Right lobe of liver (tissue), 6 donors: ENCODE measurements around the gene ANKH. TPM values are rescaled to one million over a fixed set of nuclear protein-coding genes. Genes with fewer than 3 reads are reported as not detected.
A peak's percentile ranks its signal among the peaks of the same experiment; 100 is the strongest.

Experiments used
- ATAC-seq, 4 donors: fragments of 200-7000 bp; cut with Tn5 transposase; one replicate each; pipeline ENCODE4 v1.9.1; 2020; ENCODE audit warnings: mild to moderate bottlenecking in 4 of 4, moderate library complexity in 4 of 4
- DNase-seq, 3 donors: peaks; one replicate each; pipeline ENCODE4 v3.0.0-alpha.2; 2020
- H3K27ac ChIP-seq, 3 donors: fragments of 200-600 bp; one replicate each; pipeline ENCODE4 v1.8.0; 2022
- H3K27me3 ChIP-seq, 2 donors: fragments of 200-600 bp; one replicate each; pipeline ENCODE4 v1.8.0; 2022
- H3K36me3 ChIP-seq, 4 donors: fragments of 200-600 bp; sonication (generic) in 1 of 4; one replicate each; pipeline versions ENCODE4 v1.5.1 to v1.8.0; 2017 to 2022; ENCODE audit warnings: control low read depth in 1 of 4
- H3K4me1 ChIP-seq, 4 donors: fragments of 200-600 bp; sonication (generic) in 1 of 4; one replicate each; pipeline versions ENCODE4 v1.5.1 to v1.8.0; 2017 to 2022; ENCODE audit warnings: control low read depth in 1 of 4
- H3K4me3 ChIP-seq, 3 donors: fragments of 200-600 bp; one replicate each; pipeline ENCODE4 v1.8.0; 2022
- H3K9me3 ChIP-seq, 4 donors: fragments of 200-600 bp; sonication (generic) in 1 of 4; one replicate each; pipeline versions ENCODE4 v1.5.1 to v1.8.0; 2017 to 2022; ENCODE audit warnings: control low read depth in 1 of 4
- CTCF ChIP-seq, 4 donors: fragments of 200-600 bp in 3 of 4; fragments of 450-650 bp in 1 of 4; IDR thresholded peaks; one replicate each; pipeline versions ENCODE4 v1.5.1 to v1.8.0; 2016 to 2022; ENCODE audit warnings: antibody characterized with exemption in 4 of 4, mild to moderate bottlenecking in 2 of 4
- POLR2A ChIP-seq: fragments of 450-650 bp; IDR thresholded peaks from one replicate; pipeline ENCODE4 v1.6.1; 2017; ENCODE audit warnings: antibody characterized with exemption, mild to moderate bottlenecking
- WGBS: methylation state at CpG from one replicate; pipeline ENCODE4 v1.1.6; 2018; ENCODE audit warnings: low coverage, low lambda C conversion rate; ENCODE audit not compliant: insufficient coverage; ENCODE audit errors: missing lambda C conversion rate; 5-methylcytosine and 5-hydroxymethylcytosine counted together
- intact Hi-C, 2 donors: fragments of 100-400 bp; cut with DNase I; formaldehyde crosslinking; loops; one replicate each; pipeline versions ENCODE4 v1.11.2 to v1.14.1; 2022
- total RNA-seq, 6 experiments: library from RNA; depleted of rRNA in 2 of 6; stranded (reverse); fragments of >200 nt in 2 of 6; fragmentation: NEBNext Ultra II Directional in 3 of 6; extraction: Animal tissue kit (Norgen Biotek cat#: 25700) in 3 of 6; gene quantifications; one replicate each; pipeline versions ENCODE4 v1.1.0 to v1.2.4, GENCODE V29; 2016 to 2023
- donor health status: DM: no; HTN: yes; CAD: no.
- donor health status: DM: no; HTN: no; CAD: no.
- donor health status: DM: no; HTN: no; CAD: no.
- donor health status: DM: no; HTN: yes; CAD: no.
- donor health status: DM: no; HTN: yes; CAD: no.

Gene ANKH
- total RNA-seq, 6 experiments from 2014 or later: 38.5 to 121 (median 61.9) TPM

GRCh38 chr5:14870337-14871213 is 1.0 kb downstream of the ANKH start:
- peak overlapping the region; percentile 64 to 73 (median 69) for H3K4me3 ChIP-seq
- peak overlapping the region; percentile 56 to 91 (median 83) for H3K27ac ChIP-seq
- DNase-seq: peak; percentile 58 to 76 (median 67)
- intact Hi-C loops: loop anchor here in 1 of 2 donors (5.0 kb wide), 1 partner anchor 58 kb away; no protein-coding TSS in a partner anchor
- 3% methylated on average over 21 of the region's 21 CpGs for WGBS
- H3K36me3 ChIP-seq: no peaks in the 10 kb centered on the region
- no peak for TF ChIP-seq POLR2A
- peaks cover 0 to 21% (median 4%) of the 10 kb centered on the region in 4 donors for H3K4me1 ChIP-seq
- ATAC-seq: peak; percentile 6 to 41 (median 26)
- no peaks in the 10 kb centered on the region for H3K27me3 ChIP-seq
- H3K9me3 ChIP-seq: no peaks in the 10 kb centered on the region

- Histone ChIP-seq H3K4me1 (peaks cover 0 to 21% (median 4%) of the 10 kb centered on the region in 4 donors), H3K27me3 (no peaks in the 10 kb centered on the region), H3K4me3 (peak overlapping the region; percentile 64 to 73 (median 69)), H3K9me3 (no peaks in the 10 kb centered on the region), H3K36me3 (no peaks in the 10 kb centered on the region), H3K27ac (peak overlapping the region in 1 of 3 donors; percentile 56)
- 18% methylated on average over 9 of the region's 9 CpGs for WGBS
- TF ChIP-seq POLR2A: no peak
- no peak for TF ChIP-seq CTCF (IDR thresholded peaks at IDR 0.05)
- ATAC-seq (peak in 1 of 4 donors; percentile 5), DNase-seq (no peak)
- intact Hi-C loops: loop anchor here in 1 of 2 donors (5.0 kb wide), 1 partner anchor 57 kb away; no protein-coding TSS in a partner anchor
These were observed 1.9 kb downstream of the ANKH start for GRCh38 chr5:14869668-14870164.

- intact Hi-C loops: no loop called here
- Histone ChIP-seq H3K27me3 (no peaks in the 10 kb centered on the region), H3K9me3 (no peaks in the 10 kb centered on the region), H3K4me3 (no peak overlapping the region), H3K27ac (no peak overlapping the region), H3K4me1 (peaks cover 0 to 21% (median 4%) of the 10 kb centered on the region in 4 donors), H3K36me3 (no peaks in the 10 kb centered on the region)
- no peak for TF ChIP-seq POLR2A
- ATAC-seq (no peak), DNase-seq (no peak)
- 62% methylated on average over 2 of the region's 2 CpGs for WGBS
These were observed 2.3 kb downstream of the ANKH start for GRCh38 chr5:14869233-14869632.

- no peak overlapping the region for H3K27ac ChIP-seq
- ATAC-seq (no peak), DNase-seq (no peak)
These were observed 2.8 kb downstream of the ANKH start for GRCh38 chr5:14868771-14869170.

More at GRCh38 chr5:14868771-14869170, 2.8 kb downstream of the ANKH start:
- no peak for TF ChIP-seq POLR2A
- no peak for TF ChIP-seq CTCF (IDR thresholded peaks at IDR 0.05)
- Histone ChIP-seq H3K4me3 (no peak overlapping the region), H3K27me3 (no peaks in the 10 kb centered on the region), H3K4me1 (peaks cover 0 to 21% (median 4%) of the 10 kb centered on the region in 4 donors), H3K36me3 (no peaks in the 10 kb centered on the region), H3K9me3 (no peaks in the 10 kb centered on the region)
- WGBS: 41% methylated on average over 6 of the region's 7 CpGs
- intact Hi-C loops: no loop called here
